COLO668 (cell line): ENCODE measurements around the gene WFDC2.

Experiments
- DNase-seq: peaks from one replicate; lab custom pipeline; 2025; ENCODE audit not compliant: unreplicated experiment; lab: John Stamatoyannopoulos, UW

The WFDC2 gene

DNA sequence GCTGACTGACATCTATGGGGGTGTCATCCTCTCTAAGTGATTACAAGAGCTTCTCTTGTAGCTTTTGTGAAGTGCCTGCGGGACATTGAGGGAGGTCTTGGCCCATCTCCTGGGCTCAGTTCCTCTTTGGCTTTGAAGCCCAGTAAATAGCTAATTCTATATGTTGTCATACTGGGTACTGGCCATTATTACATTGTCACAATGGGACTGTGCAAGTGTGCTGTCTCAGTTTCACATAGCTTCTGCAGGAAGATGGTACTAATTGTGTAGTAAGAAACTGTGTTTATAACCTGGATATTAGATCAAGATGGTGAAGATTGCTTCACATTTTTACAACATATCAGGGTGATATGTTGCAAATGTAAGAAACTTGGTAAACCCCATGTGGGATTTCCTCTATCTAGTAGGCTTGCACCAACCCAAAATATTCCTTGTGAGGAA lies 26.0 kb downstream of the WFDC2 start:
- DNase-seq = no peak

DNA sequence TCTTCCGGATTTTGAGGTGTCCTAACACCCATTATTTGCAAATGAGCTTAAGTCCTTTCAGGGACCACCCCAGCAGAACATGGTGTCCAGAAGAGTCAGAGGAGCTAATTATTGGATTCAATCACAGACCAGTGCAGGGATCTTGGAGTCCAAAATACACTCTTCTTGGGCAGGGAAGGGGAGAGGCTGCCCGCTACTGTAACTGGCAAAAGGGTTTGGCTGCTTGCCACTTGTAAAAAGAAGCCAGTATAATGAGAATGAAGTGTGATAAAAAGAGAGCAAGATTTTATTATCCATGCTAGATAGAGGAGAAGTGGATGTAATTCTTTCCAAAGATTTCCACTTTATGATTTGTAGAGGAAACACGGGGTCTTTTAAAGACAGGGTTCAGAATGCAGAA lies 26.6 kb downstream of the WFDC2 start:
- no peak for DNase-seq

DNA sequence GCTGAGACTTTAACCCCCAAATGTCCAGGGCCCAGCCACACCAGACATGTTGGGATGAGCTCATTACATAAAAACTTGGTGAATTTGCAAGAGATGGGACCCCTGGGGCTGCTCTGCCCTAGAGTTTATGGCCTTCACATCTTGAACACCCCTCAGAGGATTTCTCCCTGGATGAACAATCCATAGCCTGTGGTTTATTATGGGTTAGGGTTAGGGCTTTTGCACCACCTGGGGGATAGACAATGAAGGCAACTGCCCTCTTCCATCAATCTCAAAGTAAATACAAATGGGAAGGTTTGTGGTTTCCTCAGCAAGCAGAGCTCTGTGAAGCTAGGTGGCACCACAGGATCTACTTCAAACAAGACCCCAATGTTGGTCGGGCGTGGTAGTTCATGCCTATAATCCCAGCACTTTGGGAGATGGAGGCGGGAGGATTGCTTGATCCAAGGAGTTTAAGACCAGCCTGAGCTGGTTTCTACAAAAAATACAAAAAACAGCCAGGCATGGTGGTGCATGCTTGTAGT lies 28.5 kb downstream of the WFDC2 start:
- no peak for DNase-seq

DNA sequence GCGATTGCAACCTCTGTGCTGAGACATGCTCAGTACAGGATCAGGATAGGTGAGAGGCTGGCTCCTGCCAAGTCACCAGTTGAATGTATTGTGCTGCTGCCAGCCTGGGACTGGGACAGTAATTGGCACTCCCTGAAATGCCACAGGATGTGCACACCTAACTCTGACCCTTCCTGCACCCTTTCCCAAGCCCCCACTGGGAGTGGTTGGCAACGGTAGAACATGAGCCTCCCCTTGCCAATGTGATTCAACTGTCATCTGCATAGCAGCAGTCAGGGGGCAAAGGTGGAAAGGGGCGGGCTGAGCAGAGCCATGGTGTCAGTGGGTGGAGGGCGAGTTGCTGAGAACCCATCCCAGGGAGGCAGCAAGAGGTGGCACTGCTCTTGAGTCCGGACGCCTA lies 30.5 kb downstream of the WFDC2 start:
- DNase-seq = no peak

DNA sequence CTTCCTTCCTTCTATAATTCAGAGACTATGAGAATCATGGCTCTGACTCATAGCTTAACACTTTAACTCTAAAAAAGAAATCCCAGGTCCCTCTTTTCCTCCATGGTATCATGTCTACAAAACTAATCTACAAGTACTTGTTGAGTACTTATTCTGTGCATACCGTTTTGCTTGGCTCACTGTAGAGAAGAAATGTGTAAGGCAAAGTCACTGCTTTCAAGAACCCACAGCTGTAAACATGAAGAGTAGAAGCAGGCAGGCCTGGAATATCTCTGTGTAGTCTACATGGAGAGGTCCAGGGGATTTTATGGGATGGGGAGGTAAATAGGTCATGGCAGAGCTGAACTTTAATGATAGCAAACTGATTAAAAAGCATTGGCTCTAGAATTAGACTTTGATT lies 32.0 kb downstream of the WFDC2 start:
- DNase-seq = no peak

DNA sequence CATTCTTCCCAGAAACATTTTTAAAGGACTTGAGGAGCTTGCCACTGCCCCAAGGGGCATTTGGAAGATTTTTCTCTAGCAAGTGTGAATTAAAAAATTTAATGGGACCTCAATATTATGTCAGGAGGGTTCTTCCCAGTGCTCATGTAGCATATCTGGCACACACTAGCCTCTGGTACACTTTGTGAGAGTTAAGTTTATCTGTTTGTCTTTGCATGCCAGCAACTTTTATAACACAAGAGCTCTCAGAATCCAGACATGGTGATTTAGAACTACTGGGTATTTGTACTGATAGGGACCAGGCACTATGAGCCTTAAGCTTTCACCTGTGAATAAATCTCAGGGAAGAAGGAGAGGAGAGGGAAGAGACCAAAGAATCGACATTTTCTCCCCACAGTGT lies 33.0 kb downstream of the WFDC2 start:
- no peak for DNase-seq

DNA sequence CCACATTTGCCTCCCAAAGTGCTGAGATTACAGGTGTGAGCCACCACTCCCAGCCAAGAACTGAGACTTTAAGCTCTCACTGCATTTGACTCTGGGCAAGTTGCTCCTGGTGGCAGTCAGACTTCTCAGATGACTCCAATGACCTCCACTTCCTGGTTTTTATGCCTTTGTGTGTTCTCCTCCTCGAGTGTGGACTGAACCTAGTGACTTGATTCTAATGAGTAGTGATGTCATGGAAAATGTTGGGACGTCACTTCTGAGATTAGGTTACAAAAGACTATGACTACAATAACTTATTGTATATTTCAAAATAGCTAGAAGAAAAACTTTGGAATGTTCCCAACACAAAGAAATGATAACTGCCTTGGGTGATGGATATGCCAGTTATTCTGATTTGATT lies 33.9 kb downstream of the WFDC2 start:
- no peak for DNase-seq

DNA sequence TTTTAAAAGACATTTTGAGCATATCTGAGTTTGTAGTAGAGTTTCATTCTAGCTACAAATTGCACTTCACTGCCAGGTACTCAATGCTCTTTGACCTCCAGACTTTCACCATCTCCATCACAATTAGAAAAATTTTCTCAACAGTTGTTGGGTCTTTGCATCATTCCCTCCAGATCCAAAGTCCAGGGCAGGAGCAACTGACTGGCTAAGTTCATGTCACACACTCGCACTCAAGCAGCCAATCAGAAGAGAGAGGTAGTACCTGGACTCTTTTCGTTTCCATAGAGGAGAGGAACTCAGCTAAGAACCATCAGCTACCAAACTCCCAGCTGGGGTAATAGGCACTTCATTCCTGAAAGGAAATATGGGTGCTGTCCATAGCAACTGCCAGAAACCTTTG lies 36.8 kb downstream of the WFDC2 start:
- DNase-seq = no peak

DNA sequence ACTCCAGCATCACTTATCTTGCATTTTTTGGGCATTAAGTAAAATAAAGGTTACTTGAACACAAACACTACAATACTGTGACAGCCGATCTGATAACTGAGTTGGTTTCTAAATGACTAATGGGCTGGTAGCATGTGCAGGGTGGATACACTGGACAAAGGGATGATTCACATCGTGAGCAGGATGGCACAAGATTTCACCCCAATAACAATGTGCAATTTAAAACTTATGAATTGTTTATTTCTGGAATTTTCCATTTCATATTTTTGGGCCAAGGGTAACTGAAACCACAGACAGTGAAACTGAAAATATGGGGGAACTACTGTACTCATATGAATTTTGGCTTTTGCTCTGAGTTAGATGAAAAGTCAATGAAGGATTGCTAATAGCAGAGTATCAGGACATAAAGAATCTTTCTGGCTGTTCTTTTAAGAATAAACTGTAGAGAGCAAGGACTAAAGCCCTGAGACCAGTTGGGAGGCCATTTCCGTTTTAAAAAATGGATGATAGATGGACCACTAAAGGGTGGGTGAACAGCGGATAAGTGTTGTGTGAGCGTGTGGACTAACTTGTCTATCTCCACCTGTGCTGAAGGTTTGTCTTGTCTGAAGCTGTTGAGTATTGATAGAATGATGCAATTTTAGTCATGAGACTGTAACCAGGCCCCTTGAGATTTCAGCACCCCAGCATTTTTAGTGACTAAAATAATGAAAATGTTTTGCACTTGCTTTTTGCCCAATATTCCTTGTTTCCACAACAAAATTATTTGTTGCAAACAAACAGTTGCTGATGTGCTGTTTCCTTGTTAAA lies 37.7 kb downstream of the WFDC2 start:
- no peak for DNase-seq

DNA sequence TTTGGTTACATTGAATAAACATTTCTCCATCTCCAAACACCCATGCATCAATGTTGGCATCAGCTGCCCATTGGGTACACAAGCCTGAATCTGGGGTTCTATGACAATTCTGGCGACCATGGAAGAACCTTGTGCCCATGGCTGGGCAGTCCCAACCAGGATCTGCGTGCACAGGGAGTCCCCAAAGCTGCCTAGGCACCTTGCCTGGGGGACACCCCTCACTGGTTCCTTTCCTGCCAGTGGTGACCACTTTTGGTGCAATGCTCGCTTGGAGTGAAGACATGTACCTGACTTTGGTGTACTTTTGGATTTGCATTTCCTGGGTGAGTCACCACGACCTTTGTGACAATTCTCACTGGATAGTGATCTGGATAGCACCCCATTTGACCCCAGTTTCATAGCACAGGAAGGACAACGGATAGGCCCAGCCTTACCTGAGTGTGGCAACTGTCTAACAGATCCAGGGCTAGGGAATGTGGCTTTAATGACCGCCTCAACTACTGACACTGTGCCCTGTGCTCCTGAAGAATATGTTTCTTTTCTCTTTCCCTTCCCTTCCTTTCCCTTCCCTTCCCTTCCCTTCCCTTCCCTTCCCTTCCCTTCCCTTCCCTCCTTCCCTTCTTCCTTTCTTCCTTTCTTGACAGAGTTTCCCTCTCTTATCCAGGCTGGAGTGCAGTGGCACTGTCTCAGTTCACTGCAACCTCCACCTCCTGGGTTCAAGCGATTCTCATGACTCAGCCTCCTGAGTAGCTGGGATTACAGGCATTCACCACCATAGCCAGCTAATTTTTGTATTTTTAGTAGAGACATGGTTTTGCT lies 38.7 kb downstream of the WFDC2 start:
- no peak for DNase-seq

DNA sequence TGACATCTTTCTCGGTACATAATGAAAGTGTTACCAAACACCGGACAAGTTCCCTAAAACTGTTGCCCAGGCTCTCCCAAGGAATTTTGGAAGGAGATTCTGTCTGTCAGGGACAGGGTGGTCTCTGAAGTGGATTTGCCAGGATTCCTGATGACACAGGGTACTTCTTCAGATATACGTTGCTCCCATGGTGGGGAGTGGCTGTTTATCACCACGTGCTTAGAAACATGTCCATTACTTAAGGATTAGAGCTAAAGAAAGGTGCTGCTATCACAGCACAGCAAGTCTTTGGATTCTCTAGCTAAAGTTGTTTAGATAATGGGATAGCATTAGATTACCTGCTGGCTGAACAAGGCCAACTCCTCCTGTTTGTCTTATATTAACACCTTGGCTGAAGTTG lies 39.5 kb downstream of the WFDC2 start:
- no peak for DNase-seq

DNA sequence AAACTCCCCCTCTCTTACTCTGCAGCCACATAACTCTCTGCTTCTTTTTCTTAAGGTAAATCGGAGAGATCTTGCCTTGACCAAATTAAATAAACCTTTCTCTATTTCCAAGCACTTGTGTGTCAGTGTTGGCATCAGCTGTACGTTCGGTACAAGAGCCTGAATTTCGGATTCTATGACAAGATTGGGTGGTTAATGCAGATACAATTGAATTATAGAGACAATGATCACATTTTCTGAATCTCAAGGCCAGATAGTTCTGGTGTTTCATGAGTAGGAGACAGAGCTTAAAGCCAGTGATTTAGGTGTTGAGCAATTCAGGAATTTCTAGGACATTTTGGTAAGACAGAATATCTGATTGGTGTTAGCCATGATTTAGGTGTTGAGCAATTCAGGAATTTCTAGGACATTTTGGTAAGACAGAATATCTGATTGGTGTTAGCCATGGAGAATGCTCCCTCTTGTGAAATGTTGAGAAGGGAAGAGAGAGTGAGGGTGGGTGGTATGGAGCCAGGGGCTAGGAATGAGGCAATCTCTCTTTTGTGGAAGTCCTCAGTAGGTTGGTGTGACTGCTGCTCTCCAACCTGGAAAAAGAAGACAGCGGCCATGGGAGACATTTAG lies 40.8 kb downstream of the WFDC2 start:
- no peak for DNase-seq

DNA sequence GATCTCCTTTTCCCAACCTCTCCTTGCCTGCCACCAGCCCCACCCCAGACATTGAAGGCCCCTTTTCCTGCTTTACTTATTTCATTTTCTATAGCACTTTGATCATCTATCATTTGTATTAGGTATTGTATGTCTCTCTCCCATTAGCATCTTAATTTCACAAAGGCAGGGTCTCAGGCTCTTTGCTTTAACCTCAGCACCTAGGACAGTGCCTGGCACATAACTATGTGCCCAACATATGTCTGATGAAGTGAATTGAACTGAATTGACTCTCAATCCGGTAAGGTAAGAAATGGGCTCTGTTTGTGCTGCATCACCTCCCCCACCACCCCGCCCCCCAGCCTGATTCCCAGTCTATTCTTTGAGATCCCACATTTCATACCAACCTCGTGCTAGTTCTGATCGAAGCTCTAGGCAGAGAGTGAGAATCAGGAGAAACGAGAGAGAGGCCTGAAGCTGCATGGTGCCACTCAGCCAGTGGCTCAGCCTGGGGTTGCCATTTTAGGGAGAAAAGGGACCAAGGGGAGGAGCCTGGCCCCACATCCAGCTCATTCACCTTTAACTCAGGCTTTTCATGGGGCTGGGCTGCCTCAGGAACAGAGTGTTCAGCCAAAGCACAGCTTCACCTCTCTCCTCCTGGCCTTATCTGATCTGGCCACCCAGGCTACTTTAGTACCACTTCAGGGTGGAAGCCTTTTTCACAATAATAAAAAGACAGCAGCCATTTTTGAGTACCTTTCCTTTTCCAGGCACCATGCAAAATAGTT lies 45.8 kb downstream of the WFDC2 start, which contains the start of gene SPINT3:
Gene SPINT3, minus strand, starts transcription at position 476 of the 767 bp plus-strand sequence. Its CDS starts 14 bp downstream, at position 462.
- no peak for DNase-seq

DNA sequence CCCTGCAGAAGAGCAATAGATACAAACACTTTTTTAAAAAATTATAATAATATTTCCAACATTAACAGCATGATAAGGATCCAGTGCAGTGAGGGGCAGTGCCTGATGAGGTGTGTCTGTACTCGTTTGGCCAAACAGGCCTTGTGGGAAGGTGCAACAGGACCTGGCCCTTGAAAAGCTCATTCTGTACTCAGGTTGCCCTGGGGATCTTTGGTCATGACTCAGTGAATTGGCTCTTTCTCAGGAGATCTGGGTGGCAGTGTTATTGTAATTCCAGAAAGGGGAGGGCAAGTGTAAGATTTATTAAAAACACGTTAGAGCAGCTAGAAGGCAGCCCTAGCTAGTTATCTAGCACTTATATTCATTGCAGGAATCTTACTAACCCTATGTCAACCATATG lies 48.7 kb downstream of the WFDC2 start:
- DNase-seq = no peak

DNA sequence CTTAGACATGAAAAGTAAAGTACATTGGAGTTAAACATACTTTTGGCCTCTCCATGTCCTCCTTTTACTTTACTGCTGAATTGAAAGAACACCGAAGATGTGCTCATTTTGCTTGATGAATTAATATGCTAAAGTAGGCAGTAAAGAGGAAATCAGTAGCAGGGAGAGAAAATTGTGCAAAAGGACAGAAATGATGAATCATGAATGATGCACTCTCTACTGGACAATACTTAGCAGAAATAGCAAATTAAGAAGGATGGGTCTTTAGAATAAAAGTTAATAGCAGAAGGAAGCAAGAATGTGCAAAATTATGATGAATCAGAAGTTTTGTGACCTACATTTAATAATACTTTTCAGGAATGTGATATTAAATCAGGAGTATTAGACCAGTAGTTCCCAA lies 54.3 kb downstream of the WFDC2 start:
- DNase-seq = no peak

DNA sequence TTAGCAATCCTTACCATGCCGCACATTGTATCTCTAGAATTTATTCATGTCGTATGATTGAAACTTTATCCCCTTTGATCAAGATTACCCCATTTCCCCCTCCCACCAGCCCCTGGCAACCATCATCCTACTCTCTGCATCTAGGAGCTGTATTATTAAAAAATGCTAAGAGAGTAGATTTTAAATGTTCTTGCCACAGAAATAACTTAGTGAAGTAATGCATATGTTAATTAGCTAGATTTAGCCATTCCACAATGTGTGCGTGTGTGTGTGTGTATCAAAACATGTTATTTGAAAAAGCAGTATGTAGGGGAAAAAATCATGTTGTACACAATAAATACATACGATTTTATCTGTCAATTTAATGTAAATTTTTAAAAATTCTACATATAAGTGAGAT lies 57.7 kb downstream of the WFDC2 start:
- no peak for DNase-seq
